GM21737 (cell line): ENCODE measurements around the gene NFRKB.
"Not testable (repeated sequence)": the region's sequence is repeated elsewhere in the genome, so short reads cannot be mapped to it uniquely, and the experiment has no call there.

Experiments
- ATAC-seq: cut with Tn5 transposase; IDR thresholded peaks from one replicate; pipeline ENCODE4 v1.9.1; 2021; ENCODE audit warnings: mild to moderate bottlenecking, moderate library complexity; ENCODE audit not compliant: unreplicated experiment

The NFRKB gene

DNA sequence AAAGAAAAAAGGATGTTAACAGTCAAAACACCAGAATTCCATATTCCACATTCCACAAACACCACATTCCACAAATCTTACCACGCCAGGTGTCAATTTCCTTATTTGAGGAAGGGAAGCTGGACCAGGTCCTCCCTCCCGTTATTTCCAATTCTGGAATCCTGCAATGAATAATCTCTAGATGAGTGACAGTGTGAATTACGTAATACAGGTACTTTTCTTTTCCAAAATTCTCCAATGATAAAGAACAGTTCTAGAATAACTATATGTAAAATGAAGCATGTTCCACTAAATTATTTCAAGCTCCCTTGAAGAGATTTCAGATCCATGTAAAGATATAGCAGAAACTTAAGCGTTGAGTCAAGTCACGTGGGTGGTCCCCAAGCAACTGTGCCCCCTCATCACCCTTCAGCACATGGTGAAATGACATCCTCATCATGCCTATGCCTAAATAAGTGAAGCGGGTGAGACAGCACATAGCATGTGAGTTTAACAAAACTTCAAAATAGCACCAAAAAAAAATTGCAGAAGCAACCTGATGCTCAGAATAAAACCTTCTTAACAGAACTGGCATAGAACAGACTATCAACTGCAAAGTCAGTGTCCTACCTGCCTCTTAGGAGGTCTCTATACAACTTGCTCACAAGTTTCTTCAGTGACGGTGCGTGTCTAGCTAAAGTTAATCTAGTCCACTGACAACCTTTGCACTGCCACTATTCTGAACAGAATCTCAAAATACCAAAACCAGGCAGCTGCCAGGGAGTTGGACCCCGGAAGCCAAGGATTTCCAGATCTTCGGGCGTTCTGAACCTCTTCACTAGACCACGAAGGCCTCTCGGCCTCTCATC is 876 bp downstream of the NFRKB start:
- ATAC-seq = no peak

DNA sequence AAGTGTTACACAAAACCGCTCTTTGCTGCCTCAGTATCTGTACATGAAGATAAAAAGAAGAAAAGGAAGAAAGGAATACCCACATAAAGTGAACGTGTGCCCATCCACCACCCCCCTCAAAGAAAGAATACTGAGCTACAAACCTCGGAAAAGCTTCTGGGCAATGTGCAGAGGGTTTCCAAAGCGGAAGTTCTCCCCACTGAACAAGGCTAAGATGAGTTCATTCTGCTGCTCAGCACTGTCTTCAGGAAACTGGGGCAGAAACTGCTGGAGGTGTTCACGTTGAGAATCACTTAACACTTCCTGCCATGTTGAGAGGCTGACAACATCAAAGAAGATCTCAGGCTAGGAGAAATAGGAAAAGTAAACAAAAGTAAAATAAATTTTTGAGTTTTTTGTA is 6.9 kb downstream of the NFRKB start:
- ATAC-seq = no peak

DNA sequence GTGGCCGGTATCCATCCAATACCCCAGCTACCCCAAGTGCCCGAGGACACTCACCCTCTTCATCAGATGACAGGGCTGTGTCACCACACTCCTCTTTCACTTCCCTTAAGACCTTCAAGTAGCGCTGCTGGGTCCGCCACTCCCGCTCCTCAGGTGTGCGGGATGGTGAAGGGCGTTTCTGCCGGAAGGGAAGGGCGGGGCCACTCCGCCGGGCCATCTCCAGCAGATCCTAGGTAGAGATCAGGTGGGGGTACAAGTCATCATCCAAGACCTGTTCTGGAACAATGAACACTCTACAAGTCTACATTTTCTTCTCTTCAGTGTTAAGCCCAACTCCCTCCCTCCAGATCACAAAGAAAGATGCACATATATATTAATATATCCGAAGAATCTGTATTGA is 10.0 kb downstream of the NFRKB start:
- no peak for ATAC-seq

DNA sequence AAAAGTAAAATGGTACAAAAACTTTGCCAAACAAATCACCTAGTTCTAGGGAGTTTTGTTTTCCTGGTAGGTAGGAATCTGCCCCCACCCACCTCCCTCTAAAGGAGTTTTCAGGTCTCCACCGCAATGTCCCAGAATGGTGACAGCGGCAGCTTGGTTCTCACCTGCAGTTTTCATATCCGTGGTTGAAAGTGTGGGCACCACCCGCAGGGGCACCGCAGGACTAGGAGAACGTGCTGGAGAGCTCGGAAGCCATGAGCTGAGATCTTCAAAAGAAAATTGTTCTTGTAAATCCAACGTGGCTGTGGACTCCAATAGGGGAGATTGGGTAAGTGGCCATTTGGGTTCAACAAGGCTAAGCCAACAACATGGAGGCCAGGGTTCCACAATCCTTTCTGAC is 10.8 kb downstream of the NFRKB start:
- ATAC-seq = no peak

DNA sequence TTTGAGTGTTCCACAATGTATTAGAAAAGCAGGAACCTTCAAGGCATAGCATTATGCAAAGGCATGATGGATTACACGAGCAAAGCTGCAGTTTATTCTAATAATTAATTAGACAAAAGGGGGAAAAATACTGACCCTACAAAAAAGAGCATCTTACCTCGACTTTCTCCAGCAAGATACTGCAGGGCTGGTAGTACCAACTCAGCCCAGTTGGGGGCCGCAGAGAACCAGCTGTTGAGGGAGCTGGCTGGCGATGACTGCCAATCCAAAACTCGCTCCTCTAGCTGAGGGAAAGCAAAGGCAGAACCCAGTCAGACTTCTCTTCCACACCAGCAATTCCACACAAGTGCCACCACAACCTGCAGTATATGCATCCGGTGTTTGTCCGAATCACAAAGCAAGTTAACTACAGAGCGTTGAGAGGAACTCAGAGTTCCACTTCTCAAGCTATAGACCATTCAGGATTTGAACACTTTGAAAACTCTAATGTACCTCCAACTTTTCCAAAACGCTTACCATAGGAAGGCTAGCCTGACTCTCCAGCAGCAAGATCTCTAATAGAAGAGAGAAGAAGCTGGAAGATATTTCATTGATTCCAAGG is 13.7 kb downstream of the NFRKB start:
- ATAC-seq = no peak

DNA sequence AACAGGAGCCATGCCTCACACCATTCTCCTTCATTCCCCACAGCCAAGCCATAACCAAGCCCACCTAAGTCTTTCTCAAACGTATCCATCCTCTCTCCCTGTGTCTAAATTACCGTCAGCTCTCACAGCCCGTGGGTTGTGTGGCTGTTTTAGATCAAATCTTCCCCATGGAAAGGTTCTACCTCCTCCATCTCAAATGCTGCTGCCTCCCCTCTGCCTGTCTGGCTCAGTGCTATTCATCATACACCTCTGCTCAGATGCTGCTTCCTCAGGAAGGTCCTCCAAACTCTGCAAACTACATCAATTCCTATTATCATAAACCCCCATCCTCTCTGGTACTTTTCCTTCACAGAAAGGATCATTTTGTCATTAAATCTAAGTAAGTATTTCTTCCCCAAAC is 15.1 kb downstream of the NFRKB start:
- no peak for ATAC-seq

DNA sequence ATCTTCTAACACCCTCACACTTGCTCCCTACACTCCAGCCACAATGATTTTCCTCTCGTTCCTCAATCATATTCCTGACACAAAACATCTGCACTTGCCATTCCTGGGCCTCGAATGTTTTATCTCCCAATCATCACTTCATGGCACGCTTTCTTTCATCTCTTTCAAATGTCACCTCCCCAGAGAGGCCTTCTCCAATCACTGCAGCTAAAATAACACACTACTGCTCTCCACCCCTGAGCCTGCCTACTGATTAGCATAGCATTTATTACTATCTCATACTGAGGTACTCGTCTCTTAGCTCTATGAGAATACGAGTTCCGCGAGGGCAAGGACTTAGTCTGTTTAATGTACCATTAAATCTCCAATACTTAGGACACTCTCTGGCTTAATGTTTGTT is 23.5 kb downstream of the NFRKB start:
- no peak for ATAC-seq

DNA sequence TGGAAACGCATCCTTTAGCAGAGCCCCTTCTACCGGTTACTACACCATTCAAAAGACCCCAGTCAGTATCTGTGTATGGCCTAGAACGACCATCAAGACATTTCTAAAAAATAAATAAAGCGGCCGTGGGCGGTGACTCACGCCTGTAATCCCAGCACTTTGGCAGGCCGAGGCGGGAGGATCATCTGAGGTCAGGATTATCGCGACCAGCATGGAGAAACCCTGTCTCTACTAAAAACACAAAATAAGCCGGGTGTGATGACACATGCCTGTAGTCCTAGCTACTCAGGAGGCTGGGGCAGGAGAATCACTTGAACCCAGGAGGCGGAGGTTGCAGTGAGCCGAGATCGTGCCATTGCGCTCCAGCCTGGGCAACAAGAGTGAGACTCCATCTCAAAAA is 26.8 kb downstream of the NFRKB start:
- ATAC-seq = not testable (repeated sequence)

DNA sequence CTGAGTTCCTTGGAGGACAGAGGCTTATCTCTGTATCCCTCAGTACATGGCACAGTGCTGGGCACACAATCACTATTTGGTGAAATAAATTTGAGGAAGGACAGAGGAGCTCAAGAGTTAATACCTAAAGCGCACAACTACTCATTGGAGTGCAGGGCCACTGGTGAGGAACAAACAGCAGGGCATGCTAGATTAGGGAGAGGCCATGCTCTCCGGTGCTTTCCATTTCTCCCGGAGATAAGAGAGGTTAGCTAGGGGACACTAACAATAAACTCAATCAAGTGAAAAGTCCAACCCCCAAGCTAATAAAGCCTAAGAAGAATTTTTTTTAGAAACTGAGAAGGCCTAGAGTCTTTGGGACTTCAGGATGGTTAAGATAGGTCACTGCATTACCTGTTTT is 29.1 kb downstream of the NFRKB start:
- no peak for ATAC-seq

DNA sequence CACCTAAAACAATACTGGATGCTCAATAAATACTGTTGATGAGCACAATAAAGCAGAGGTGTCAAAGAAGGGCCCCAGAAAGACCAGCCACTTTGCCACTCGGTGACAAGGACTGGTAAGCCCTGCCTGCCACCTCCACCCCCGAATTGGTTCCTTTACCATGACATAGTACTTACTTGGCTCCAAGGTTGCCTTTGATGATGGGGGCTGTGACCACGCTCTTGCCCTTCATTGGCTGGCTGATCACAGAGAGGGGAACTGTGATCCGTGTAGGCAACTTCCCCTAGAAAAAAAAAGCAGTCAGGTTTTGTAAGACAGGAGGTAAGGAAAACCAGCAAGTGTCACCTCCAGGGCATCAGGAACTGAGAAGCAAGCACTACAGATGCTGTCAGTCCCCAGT is 29.7 kb downstream of the NFRKB start:
- no peak for ATAC-seq

DNA sequence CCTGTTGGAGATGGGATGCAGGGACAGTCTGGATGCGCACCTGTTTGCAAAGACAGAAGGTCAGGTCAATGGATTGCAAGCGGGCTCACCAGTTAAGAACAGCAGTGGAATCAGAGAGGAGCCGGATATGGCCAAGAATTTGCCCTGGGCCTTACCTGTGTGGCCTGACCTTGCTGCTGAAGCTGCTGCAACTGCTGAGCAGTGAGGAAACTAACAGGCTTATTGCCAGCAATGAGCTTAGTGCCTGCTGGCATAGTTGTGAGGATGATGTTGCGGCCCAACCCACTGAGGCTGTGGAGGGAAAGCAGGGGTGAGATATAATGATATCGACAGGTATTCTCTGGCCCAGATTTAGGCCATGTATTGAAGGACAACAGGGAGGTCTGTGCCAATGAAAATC is 30.6 kb downstream of the NFRKB start:
- ATAC-seq = no peak

DNA sequence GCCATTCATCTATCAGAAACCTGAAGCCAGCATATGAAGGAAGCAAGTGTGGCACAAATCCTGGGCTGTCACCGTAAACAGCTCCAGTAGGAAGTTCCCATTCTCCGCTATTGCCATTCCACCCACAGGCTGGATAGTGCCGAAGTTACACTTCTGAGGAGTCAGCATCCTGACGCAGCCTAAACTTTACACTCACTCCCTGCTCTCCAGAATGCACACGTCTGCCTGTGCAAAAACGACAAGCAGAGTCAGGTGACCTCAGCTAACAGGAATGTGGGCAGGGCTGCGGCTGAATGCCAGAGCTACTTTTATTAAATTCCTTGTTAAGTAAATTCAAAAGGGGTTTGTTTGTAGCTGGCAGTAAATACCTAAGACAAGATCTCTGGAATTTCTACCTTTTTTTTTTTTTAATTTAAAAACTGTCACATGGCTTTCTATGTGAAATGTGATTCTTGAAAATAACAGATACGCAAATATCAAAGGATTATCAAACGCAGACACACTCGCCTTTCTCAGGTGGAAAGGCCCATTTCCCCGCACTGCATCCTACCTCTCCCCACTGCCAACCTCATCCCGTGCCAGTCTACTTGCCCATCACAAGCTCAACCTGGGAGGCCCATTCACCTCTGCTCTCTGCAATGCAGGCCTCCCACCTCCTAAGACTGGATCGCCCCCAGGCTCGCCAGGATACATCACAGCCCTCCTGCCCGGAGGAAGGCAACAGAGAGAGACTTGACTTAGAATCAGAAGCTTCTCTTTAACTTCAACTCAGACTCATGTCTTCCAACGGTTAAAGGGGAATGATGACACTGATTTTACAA is 33.5 kb downstream of the NFRKB start:
- ATAC-seq = no peak

DNA sequence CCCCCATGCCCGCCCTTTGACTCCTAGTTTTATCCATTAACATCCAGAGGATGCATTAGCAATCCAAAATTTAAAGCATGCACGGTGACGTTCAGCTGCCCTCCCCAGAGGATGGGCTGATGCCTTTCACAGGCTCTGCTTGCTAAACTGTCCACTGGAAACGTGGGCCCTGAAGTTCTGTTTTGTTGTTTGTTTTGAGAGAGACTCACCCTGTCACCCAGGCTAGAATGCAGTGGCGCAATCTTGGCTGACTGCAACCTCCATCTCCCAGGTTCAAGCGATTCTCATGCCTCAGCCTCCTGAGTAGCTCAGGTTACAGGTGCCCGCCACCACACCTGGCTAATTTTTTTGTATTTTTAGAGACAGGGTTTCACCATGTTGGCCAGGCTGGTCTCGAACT is 39.3 kb downstream of the NFRKB start:
- no peak for ATAC-seq

DNA sequence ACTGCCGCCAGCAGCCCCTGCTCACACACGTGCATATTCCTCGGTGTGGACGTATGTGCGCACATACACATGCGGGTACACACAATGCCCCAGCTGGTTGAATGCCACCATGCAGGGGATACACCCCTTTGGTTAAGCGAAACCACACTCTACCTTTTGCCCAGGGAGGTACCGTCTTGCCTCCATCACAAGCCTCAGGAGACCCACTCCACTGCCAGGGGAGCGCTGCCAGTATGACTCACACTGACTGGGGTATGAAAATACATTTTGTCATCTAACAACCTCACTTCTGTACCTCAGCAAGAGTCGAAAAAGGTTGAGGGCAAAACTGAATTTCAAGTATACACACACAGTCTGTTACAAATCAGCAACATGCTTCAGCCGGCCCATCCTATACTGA is 40.3 kb downstream of the NFRKB start:
- no peak for ATAC-seq

DNA sequence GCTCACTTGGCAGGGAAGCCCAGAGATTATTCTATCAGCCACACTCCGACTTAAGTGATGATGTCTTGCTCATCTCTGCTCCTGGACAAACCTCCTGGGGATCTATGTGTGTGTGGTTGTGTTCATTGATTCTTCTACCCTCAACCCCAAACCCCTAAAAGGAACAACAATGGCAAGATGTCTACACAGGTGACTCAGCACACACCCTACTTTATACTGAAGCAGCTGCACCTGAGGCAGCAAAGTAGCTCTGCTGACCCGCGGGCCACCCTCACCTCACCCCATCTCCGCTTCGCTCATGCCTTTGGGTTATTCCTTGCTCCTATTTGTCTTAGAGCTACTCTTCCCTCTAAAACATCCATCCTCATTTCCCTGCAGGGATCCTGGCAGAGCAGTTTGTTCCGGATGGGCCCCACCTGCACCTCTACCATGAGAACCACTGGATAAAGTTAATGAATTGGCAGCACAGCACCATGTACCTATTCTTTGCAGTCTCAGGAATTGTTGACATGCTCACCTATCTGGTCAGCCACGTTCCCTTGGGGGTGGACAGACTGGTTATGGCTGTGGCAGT is 41.1 kb downstream of the NFRKB start:
- no peak for ATAC-seq

DNA sequence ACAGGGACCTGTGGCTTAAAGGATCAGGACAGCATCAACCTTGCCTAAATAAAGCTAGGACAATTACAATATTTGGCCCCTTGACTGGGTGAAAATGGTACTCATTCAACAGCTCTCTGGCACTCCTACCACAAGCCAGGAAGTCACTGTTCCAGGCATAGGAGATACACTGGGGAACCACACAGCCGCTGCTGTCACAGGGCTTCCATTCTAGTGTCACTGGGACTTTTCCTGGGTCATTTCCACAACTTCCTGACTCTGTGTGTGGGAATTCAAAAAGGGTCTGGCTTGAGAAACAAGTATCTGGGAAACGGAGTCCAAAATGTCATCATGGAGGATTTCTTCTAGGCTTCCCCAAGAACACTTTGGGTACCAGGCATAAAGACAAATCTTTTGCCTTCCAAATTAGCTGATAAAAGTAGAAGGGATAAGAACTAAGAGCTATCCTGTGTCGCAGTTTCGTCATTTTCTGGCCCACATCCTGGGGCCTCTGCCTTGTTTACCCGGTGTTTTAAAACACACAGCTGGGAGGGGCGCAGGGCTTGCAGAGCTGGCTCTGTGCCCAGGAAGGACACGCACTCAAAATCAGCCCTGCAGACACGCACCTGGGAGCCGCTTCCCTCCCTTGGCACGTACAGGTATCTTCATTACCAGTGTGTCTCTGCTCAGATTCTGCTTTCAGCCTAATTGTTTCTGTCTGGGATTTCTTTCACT is 41.7 kb downstream of the NFRKB start:
- no peak for ATAC-seq

DNA sequence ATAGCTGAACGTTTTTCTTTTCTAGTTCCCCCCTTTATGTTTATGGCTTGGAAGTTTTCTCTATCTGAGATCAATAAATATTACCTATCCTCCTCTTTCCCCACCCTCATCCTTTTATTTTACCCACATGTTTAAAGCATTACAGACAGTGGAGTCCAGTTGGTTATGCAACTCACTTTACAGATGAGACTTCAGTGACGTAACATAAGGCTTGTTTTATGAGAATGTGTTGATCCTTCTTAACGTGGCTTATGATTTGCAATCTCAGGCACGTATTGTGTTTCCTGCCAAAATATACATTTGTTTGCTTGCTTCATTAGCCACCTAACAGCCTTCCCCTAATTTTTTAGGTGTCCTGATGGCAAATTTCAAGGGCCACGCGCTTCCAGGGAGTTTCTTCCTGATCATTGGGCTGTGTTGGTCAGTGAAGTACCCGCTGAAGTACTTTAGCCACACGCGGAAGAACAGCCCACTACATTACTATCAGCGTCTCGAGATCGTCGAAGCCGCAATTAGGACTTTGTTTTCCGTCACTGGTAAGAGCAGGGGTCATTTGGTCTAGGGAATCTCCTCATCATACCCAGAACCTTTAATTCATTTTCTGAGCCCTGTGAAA is 43.1 kb downstream of the NFRKB start:
- no peak for ATAC-seq

DNA sequence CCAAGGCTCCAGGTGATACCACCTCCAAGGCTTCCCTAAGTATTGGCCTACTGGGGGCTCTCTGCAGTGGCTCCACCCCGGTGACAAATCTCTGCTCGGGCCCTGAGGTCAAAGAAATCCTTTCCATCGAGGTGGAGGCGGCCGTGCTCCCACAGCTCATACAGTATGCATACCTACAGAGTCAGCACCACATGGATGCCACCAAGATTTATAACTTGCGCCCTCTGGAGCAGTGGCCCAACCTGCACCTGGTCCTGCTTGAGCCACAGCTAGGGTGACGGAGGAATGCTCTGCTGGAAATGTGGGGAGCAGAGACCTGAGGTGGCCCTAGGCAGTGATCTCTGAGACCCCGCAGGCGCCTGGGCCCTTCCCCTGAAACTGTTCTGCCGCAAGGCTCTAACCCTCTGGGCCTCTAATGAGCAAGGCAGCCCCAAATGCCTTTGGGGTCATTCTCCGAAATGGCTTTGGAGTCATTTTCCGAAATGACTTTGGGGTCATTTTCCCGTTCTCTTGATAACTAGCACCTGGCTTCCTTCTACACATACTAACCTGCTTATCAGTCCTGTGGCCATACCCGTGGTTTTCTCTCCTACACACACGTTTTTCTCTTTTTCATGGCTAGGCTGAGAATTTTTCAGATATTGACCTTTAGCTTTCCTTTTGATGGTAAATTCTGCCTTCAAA is 45.8 kb downstream of the NFRKB start:
- ATAC-seq = no peak

DNA sequence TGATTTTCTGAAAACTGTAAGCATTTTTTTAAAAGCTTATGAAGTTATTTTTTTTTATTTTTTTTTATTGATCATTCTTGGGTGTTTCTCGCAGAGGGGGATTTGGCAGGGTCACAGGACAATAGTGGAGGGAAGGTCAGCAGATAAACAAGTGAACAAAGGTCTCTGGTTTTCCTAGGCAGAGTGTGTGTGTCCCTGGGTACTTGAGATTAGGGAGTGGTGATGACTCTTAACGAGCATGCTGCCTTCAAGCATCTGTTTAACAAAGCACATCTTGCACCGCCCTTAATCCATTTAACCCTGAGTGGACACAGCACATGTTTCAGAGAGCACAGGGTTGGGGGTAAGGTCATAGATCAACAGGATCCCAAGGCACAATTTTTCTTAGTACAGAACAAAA is 48.0 kb downstream of the NFRKB start:
- not testable (repeated sequence) for ATAC-seq
